GM19455 (cell line): Measurements from ENCODE around the gene CPA4.

Source experiments
- ATAC-seq: cut with Tn5 transposase; IDR thresholded peaks from one replicate; pipeline ENCODE4 v1.9.1; 2021; ENCODE audit not compliant: unreplicated experiment

The CPA4 gene

GRCh38 chr7:130342701-130343380, 49.9 kb downstream of the CPA4 start:
- no peak for ATAC-seq

- no peak for ATAC-seq
Measured at GRCh38 chr7:130344271-130344866, 51.4 kb downstream of the CPA4 start, which contains the start of gene CPA5. CPA5 (plus strand) TSS chr7:130344816; CDS start chr7:130346486, 1,670 bp downstream.

GRCh38 chr7:130345136-130345535, 52.2 kb downstream of the CPA4 start:
- no peak for ATAC-seq

GRCh38 chr7:130345725-130346124, 52.8 kb downstream of the CPA4 start:
- no peak for ATAC-seq

- ATAC-seq, result no peak
Measured at GRCh38 chr7:130346177-130346905, 53.4 kb downstream of the CPA4 start.

GRCh38 chr7:130346941-130347340, 54.0 kb downstream of the CPA4 start:
- no peak for ATAC-seq

- ATAC-seq, result no peak
Measured at GRCh38 chr7:130349911-130350782, 57.2 kb downstream of the CPA4 start.

- no peak for ATAC-seq
Measured at GRCh38 chr7:130350945-130351790, 58.2 kb downstream of the CPA4 start.

- no peak for ATAC-seq
Measured at GRCh38 chr7:130351791-130352090, 58.8 kb downstream of the CPA4 start.

GRCh38 chr7:130352194-130353074, 59.5 kb downstream of the CPA4 start:
- no peak for ATAC-seq

- no peak for ATAC-seq
Measured at GRCh38 chr7:130353196-130353595, 60.2 kb downstream of the CPA4 start.

- no peak for ATAC-seq
Measured at GRCh38 chr7:130356121-130356875, 63.3 kb downstream of the CPA4 start.

GRCh38 chr7:130356876-130357611, 64.1 kb downstream of the CPA4 start:
- no peak for ATAC-seq

- ATAC-seq, result no peak
Measured at GRCh38 chr7:130358471-130358870, 65.5 kb downstream of the CPA4 start.

GRCh38 chr7:130359276-130359857, 66.4 kb downstream of the CPA4 start:
- no peak for ATAC-seq

GRCh38 chr7:130360518-130360917, 67.6 kb downstream of the CPA4 start:
- no peak for ATAC-seq

GRCh38 chr7:130361681-130362080, 68.7 kb downstream of the CPA4 start:
- ATAC-seq, result no peak
